Astrocyte (in vitro differentiated cells and primary cell): ENCODE data around the gene ADCY2. TPM values are rescaled to one million over a fixed set of nuclear protein-coding genes. Genes with fewer than 3 reads are reported as not detected.

Source experiments
- DNase-seq: peaks from one replicate; pipeline ENCODE4 v3.0.0-alpha.2; 2010; ENCODE audit warnings: low read depth
- FAIRE-seq: peaks from 2 replicates; lab custom pipeline; 2011; peaks lifted over from hg19 to GRCh38; lab: Jason Lieb, UNC
- H2AFZ ChIP-seq: 2 replicates; pipeline ENCODE4 v1.6.0; 2012; ENCODE audit warnings: low read depth, low read length, inconsistent platforms
- H3K27ac ChIP-seq: 2 replicates; pipeline ENCODE4 v1.5.1; 2011; ENCODE audit warnings: low read depth, low read length, inconsistent platforms
- H3K27me3 ChIP-seq: 2 replicates; pipeline ENCODE4 v1.6.0; 2011; ENCODE audit warnings: low read length, inconsistent platforms; ENCODE audit not compliant: insufficient read depth
- H3K36me3 ChIP-seq: 2 replicates; pipeline ENCODE4 v1.5.1; 2011; ENCODE audit warnings: low read length, inconsistent platforms; ENCODE audit not compliant: insufficient read depth
- H3K4me1 ChIP-seq: 2 replicates; pipeline ENCODE4 v1.5.1; 2011; ENCODE audit warnings: low read length, inconsistent platforms; ENCODE audit not compliant: insufficient read depth
- H3K4me2 ChIP-seq: 2 replicates; pipeline ENCODE4 v1.6.0; 2012; ENCODE audit warnings: low read length, inconsistent platforms
- H3K4me3 ChIP-seq: 2 replicates; pipeline ENCODE4 v1.5.1; 2011; ENCODE audit warnings: low read depth, mild to moderate bottlenecking, low read length, inconsistent platforms; ENCODE audit not compliant: insufficient read depth
- H3K79me2 ChIP-seq: 2 replicates; pipeline ENCODE4 v1.6.0; 2012; ENCODE audit warnings: mild to moderate bottlenecking, low read length, inconsistent platforms; ENCODE audit not compliant: insufficient read depth
- H3K9ac ChIP-seq: 2 replicates; pipeline ENCODE4 v1.6.0; 2012; ENCODE audit warnings: mild to moderate bottlenecking, low read length, inconsistent platforms
- H3K9me3 ChIP-seq: 2 replicates; pipeline ENCODE4 v1.5.1; 2012; ENCODE audit warnings: low read depth, mild to moderate bottlenecking, low read length, inconsistent platforms; ENCODE audit not compliant: insufficient read depth
- H4K20me1 ChIP-seq: 2 replicates; pipeline ENCODE4 v1.6.0; 2012; ENCODE audit warnings: low read length, inconsistent platforms; ENCODE audit not compliant: insufficient read depth
- H3K27ac Mint-ChIP-seq: one replicate; pipeline ENCODE4 v1.8.0; 2021; ENCODE audit warnings: mild to moderate bottlenecking, mixed read lengths; ENCODE audit not compliant: unreplicated experiment
- H3K27me3 Mint-ChIP-seq: one replicate; pipeline ENCODE4 v1.8.0; 2021; ENCODE audit warnings: low read depth, mixed read lengths; ENCODE audit not compliant: unreplicated experiment
- H3K36me3 Mint-ChIP-seq: one replicate; pipeline ENCODE4 v1.8.0; 2021; ENCODE audit warnings: low read depth, mixed read lengths; ENCODE audit not compliant: unreplicated experiment
- H3K4me1 Mint-ChIP-seq: one replicate; pipeline ENCODE4 v1.8.0; 2021; ENCODE audit warnings: low read depth, mixed read lengths; ENCODE audit not compliant: unreplicated experiment
- H3K4me3 Mint-ChIP-seq: one replicate; pipeline ENCODE4 v1.8.0; 2021; ENCODE audit warnings: mild to moderate bottlenecking, moderate library complexity, mixed read lengths; ENCODE audit not compliant: unreplicated experiment
- H3K9me3 Mint-ChIP-seq: one replicate; pipeline ENCODE4 v1.8.0; 2021; ENCODE audit warnings: mild to moderate bottlenecking, mixed read lengths; ENCODE audit not compliant: unreplicated experiment
- EZH2 ChIP-seq: IDR thresholded peaks from 2 replicates; pipeline ENCODE4 v1.6.1; 2012; ENCODE audit warnings: mild to moderate bottlenecking, low read length, inconsistent platforms; ENCODE audit not compliant: insufficient read depth
- total RNA-seq: library from RNA; stranded (reverse); gene quantifications from 2 replicates; pipeline ENCODE4 v1.2.1, GENCODE V29; 2021
- TF ChIP-seq, protein P1 (sequence below): IDR thresholded peaks from 2 replicates; pipeline ENCODE4 v1.5.1; 2011; ENCODE audit warnings: low read depth, mild to moderate bottlenecking, inconsistent platforms, low read length, moderate library complexity; ENCODE audit not compliant: insufficient read depth

ADCY2 gene
- total RNA-seq, 1 donor from 2014 or later = 5.7 TPM

- H3K9ac ChIP-seq = no peak overlapping the region
- TF ChIP-seq, protein P1, sequence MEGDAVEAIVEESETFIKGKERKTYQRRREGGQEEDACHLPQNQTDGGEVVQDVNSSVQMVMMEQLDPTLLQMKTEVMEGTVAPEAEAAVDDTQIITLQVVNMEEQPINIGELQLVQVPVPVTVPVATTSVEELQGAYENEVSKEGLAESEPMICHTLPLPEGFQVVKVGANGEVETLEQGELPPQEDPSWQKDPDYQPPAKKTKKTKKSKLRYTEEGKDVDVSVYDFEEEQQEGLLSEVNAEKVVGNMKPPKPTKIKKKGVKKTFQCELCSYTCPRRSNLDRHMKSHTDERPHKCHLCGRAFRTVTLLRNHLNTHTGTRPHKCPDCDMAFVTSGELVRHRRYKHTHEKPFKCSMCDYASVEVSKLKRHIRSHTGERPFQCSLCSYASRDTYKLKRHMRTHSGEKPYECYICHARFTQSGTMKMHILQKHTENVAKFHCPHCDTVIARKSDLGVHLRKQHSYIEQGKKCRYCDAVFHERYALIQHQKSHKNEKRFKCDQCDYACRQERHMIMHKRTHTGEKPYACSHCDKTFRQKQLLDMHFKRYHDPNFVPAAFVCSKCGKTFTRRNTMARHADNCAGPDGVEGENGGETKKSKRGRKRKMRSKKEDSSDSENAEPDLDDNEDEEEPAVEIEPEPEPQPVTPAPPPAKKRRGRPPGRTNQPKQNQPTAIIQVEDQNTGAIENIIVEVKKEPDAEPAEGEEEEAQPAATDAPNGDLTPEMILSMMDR = no peak
- TF ChIP-seq EZH2 = no peak
- no peaks in the 10 kb centered on the region for H3K27me3 ChIP-seq
- no peak overlapping the region for H2AFZ ChIP-seq
- H3K79me2 ChIP-seq = no peaks in the 10 kb centered on the region
- H3K4me2 ChIP-seq = no peak overlapping the region
- Mint-ChIP-seq H3K9me3 (peaks cover 7% of the 10 kb centered on the region), H3K27ac (no peak overlapping the region), H3K27me3 (no peaks in the 10 kb centered on the region), H3K36me3 (peaks cover 2% of the 10 kb centered on the region), H3K4me1 (peaks cover 6% of the 10 kb centered on the region), H3K4me3 (no peak overlapping the region)
- DNase-seq = no peak
- FAIRE-seq = no peak
- H3K36me3 ChIP-seq = no peaks in the 10 kb centered on the region
- no peak overlapping the region for H3K27ac ChIP-seq
- H3K4me1 ChIP-seq = no peaks in the 10 kb centered on the region
- no peaks in the 10 kb centered on the region for H3K9me3 ChIP-seq
- no peaks in the 10 kb centered on the region for H4K20me1 ChIP-seq
- no peak overlapping the region for H3K4me3 ChIP-seq
Measured at GRCh38 chr5:7468742-7469141, 72.8 kb downstream of the ADCY2 start.

GRCh38 chr5:7471710-7472109 lies 75.8 kb downstream of the ADCY2 start:
- no peaks in the 10 kb centered on the region for H3K79me2 ChIP-seq
- no peak overlapping the region for H3K27ac Mint-ChIP-seq
- H3K9ac ChIP-seq = no peak overlapping the region
- no peaks in the 10 kb centered on the region for H3K36me3 ChIP-seq
- H3K27me3 ChIP-seq = no peaks in the 10 kb centered on the region
- no peaks in the 10 kb centered on the region for H3K27me3 Mint-ChIP-seq
- no peak overlapping the region for H3K4me2 ChIP-seq
- no peak overlapping the region for H2AFZ ChIP-seq
- no peak overlapping the region for H3K27ac ChIP-seq
- H3K9me3 Mint-ChIP-seq = peaks cover 8% of the 10 kb centered on the region
- no peak overlapping the region for H3K4me3 Mint-ChIP-seq
- H3K4me1 ChIP-seq = no peaks in the 10 kb centered on the region
- H3K4me1 Mint-ChIP-seq = peaks cover 15% of the 10 kb centered on the region
- no peak overlapping the region for H3K4me3 ChIP-seq
- H3K36me3 Mint-ChIP-seq = peaks cover 4% of the 10 kb centered on the region
- no peaks in the 10 kb centered on the region for H3K9me3 ChIP-seq
- H4K20me1 ChIP-seq = no peaks in the 10 kb centered on the region
- DNase-seq = no peak
- TF ChIP-seq, protein P1 = no peak
- no peak for TF ChIP-seq EZH2
- FAIRE-seq = no peak

- Histone ChIP-seq H3K4me1 (no peaks in the 10 kb centered on the region), H3K27ac (no peak overlapping the region), H4K20me1 (no peaks in the 10 kb centered on the region), H3K36me3 (no peaks in the 10 kb centered on the region), H3K9me3 (no peaks in the 10 kb centered on the region), H3K27me3 (no peaks in the 10 kb centered on the region), H3K4me2 (no peak overlapping the region), H3K4me3 (no peak overlapping the region), H3K9ac (no peak overlapping the region), H3K79me2 (no peaks in the 10 kb centered on the region), H2AFZ (no peak overlapping the region)
- Mint-ChIP-seq H3K27ac (no peak overlapping the region), H3K36me3 (peaks cover 4% of the 10 kb centered on the region), H3K9me3 (peaks cover 8% of the 10 kb centered on the region), H3K4me3 (peak overlapping the region; percentile 66), H3K4me1 (peaks cover 15% of the 10 kb centered on the region), H3K27me3 (no peaks in the 10 kb centered on the region)
- no peak for TF ChIP-seq EZH2
- TF ChIP-seq, protein P1 = no peak
- DNase-seq (no peak), FAIRE-seq (no peak)
Measured at GRCh38 chr5:7473115-7473514, 77.2 kb downstream of the ADCY2 start.
